ENCODE results near the gene MMAB.

DNA sequence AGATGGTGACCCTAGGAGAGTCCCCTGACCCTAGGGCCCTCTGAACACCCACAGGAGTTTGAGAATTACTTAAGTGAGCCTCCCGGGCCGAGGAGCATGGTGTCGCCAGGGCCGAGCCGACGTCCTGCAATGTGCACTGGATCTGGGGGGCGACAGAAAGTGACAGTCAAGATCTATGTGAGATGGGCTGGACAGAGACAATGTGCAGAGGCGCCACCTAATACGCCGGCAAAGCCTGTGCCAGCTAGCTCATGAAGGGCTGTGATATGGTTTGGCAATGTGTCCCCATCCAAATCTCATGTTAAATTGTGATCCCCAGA is 11.6 kb downstream of the MMAB start:
- TF ChIP-seq, protein P1, sequence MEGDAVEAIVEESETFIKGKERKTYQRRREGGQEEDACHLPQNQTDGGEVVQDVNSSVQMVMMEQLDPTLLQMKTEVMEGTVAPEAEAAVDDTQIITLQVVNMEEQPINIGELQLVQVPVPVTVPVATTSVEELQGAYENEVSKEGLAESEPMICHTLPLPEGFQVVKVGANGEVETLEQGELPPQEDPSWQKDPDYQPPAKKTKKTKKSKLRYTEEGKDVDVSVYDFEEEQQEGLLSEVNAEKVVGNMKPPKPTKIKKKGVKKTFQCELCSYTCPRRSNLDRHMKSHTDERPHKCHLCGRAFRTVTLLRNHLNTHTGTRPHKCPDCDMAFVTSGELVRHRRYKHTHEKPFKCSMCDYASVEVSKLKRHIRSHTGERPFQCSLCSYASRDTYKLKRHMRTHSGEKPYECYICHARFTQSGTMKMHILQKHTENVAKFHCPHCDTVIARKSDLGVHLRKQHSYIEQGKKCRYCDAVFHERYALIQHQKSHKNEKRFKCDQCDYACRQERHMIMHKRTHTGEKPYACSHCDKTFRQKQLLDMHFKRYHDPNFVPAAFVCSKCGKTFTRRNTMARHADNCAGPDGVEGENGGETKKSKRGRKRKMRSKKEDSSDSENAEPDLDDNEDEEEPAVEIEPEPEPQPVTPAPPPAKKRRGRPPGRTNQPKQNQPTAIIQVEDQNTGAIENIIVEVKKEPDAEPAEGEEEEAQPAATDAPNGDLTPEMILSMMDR (IDR thresholded peaks at IDR 0.05) = no peak
- TF ChIP-seq POLR2A (IDR thresholded peaks at IDR 0.05) = no peak
